ENCODE data around the gene NRG3.

The NRG3 gene

DNA sequence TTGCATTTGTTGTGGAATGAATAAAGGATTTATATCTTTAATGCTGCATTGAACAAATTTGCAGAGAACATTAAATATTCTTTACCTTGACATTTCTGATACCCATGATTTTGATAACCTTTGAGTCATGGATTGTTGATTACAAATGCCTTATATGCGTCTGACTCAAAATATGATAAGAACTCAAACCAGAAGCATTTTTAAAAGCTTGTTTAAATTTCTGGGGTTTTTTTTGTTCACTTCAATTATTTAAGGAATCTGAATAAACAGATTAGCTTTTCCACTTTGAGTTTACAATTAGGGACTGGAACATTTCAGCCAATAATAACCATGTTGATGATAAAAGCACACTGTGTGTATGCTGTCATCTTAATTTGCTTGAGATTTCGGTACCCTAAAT lies 253.5 kb downstream of the NRG3 start:
- no peak for DNase-seq

DNA sequence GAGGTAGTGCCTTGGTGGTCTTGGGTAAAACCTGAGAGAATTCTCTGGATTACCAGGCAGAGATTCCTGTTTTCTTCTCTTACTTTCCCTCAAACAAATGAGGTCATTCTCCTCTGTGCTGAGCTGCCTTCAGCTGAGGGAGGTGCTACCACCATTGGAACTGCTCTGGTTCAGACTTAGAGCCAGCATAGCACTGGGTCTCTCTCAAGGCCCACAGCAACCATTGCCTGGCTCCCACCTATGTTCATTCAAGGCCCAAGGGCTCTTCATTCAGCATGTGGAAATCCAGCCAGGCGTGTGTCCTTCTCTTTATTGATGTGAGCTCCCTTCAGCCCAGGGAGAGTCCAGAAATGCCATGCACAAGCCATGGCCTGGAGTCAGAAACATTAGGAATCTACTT lies 261.1 kb downstream of the NRG3 start:
- DNase-seq: no peak

DNA sequence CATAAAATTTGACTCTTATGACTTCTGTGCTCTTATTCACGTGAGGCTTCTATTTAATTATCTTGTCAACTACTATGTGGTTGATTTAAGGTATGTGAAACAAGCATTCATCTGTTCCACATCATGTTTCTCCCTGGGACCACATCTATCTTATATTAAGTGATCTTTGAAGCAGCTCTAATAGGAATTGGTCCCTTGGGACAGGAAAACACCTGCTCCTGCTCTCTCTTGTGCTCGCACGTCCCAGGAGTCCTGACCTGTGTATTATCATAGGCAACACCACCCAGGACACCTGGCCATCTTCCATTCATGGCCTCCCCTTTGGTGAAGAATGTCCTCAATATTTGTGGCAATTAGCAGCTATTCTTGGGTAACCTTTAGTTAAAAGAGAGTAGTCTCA lies 269.2 kb downstream of the NRG3 start:
- DNase-seq: no peak

DNA sequence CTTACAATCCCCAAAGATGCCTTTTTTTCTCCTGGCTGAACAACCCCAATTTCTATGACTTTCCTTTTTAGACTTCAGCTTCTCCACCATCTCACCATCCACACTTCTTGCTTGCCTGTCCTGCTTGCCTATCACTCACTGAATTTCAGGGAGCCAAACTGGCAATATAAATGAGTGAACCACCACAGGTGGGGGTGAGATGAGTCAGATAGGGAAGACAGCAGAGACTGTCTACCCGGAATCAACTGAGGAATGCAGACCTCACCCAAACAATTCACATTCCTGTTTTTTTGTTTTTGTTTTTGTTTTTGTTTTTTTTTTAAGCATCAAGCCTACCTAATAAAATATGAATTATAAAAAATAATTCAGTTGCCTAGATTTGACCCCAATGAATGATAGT lies 273.8 kb downstream of the NRG3 start:
- no peak for DNase-seq

DNA sequence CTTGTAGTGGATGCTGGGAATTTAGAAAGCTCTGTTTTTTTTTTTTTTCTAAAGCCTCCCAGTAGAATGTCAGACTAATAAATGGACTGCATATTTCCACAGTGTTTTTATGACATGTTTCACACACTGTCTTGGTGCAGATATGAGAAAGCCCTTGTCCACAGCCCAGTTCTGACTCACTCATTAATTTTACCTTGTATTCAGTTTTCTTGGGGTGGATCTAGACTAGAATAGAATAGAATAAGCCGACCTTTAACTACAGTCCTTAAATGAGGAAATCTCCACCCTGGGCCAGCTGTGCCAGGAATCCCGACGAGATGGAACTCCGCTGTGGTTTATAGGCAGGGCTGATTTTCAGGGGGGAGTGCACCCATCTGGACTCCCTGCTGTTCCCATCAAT lies 274.7 kb downstream of the NRG3 start:
- DNase-seq: no peak

DNA sequence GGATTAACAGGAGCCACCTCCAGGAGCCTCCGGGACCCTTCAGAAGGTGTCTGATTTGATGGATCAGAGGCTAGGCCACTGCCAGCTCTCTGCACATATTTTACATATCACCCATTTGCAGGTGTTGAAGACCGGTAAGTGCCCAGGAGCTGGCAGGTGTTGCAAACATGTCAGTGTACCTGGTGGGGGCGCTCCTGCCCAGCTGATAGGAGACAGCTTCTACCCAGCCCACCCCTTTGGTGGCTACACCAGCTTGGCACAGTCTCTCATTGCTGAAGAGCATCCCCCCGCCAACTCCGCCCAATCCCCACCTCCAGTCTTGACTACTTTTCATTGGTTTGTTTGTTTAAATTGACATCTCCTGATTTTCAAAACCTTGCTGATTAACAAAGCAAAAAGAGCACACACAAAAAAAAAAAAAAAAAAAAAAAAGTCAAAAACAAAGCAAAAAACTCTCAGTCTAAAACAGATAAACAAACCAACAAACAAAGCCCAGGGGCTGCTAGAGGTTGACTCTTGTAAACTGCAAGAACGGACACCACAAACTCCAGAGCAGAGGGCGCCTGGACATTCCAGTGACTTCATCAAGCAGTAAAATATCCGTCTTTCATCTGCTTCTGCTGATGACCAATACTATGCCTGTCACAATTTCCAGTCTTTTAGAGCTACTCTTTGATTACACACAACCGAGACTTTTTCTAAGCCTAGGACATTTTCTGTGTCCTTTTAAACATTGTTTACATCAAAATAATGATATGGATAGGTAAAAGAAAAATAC lies 275.3 kb downstream of the NRG3 start:
- DNase-seq: no peak

DNA sequence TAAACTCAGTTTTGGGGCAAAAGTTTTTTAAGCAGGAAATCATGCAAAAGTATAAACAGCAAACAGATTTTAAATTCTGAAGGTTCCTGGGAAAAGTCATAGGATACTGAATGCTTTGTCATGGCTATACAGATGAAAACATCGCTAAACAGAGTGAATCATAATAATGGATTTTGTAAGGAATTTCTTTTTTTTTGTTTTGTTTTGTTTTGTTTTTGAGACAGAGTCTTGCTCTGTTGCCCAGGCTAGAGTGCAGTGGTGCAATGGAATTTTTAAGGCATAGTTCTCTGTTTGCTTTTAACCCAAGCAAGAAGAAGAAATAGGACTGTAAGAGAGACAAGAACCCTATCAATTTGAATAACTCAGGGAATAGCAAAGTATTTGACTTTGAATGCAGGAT lies 285.3 kb downstream of the NRG3 start:
- no peak for DNase-seq

DNA sequence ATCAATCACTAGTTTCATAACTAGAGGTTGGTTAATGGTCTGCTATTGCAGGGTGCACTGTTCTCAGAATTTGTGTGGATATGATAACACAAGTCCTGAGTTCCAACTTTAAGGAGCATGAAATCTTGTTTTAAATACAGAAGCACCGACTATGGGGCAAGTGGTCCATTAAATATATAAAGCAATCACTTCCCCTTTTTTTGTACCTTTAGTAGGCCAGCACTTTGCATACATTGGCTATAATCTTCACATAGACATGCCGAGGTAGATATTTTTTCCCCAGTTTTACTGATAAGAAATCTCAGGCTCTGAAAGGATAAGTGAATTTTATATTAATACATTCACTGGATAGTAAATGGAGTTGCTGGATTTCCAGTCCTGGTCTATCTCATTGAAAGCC lies 286.3 kb downstream of the NRG3 start:
- DNase-seq: no peak

DNA sequence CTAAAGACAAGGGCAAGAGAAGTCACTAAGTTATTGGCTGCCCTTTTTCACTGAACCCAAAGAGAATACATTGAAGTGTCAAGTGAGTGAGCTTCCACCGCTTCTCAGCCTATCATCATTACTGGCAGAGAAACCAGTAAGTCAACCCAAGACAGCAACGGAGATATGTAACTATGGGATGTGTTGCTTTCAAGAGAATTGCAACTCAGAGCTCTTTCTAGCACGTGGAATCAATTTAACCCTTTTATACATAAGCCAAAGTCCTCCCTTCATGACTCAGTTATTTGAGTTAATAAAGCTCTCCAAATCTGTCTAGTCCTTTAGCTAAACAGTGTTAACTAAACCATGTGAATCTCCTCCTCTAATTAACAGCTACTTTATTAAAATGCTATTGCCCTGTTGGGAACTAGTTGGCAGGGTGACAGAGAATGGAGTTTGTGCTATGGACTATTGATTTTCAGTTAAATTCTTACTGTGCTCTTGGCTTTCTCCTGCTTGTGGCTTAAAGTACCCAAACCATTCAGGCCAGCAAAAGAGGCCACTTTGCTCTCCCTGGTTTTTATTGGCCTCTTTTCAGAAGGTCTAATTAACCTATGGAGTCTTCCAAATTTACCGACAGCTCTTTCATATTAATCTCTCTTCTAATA lies 287.7 kb downstream of the NRG3 start:
- DNase-seq: no peak

DNA sequence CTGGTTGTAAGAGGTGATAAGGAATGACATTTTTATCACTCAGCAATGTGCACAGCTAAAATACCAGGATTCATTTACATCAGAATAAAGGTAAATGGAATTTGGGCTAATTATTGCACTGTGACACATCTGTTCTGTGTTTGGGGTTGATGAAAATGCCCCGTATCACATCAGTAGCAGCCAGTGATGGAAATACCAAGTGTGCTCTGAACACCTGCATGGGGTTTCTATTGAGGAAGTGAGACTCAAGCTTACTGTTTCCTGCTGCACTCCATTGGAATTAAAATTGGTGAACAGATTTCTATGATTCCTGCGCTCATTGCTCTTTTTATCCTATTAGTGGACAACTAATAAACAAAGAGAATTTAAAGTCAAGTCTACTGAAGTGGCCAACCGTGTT lies 296.9 kb downstream of the NRG3 start:
- DNase-seq: no peak

DNA sequence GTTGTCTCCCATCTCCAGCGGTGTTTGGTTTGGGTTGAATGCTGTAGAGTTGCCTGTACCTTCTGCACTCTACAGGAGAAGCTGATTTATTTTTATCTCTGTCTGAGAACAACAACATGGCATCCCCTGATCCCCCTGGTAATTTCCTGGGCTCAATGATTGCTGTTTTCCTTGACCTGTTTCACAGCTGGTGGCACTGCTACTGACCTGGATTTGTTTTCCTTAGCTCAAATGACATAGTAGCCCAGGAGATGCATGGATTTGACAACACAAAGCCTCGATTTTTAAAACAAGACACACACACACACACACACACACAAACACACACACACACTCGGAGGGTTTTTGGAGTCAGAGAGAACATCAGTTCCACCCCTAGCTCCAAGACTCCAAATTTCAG lies 301.6 kb downstream of the NRG3 start:
- DNase-seq: no peak

DNA sequence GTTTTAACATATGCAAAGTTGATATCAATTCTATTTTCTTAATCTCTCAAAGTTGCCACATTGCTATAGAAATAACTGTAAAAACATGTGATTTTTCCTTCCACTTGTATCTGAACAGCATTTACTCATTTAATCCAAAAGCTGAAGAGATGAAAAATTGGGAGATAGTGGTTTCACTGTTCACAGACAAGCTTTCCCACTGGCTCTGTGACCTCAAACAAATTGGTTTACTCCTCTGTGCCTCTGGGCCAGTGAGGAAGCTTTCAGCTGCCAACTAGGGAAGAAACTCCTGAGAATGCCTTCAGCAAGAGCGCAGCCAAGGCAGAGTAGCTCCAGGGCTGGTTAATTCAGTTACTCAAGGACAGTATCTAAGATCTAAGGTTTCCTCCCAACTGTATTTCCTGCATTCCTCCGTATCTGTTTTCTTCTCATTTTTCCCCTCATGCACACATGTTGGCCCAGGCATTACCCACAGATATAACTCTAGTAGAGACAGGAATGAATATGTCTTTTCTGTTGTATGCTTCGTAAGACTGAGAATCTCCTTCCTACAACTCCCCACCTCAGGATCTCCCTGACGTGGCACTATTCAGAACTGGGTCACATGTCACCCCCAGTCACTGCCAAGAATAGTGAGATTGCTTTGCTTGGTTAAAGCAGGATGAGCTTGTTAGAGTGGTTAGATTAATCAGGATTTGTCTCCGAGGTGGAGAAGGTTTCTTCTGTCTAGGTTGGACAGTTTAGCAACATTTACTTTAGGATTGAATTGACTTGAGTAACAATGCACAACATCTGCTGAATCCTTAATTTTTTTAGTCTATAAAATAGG lies 315.7 kb downstream of the NRG3 start:
- no peak for DNase-seq

DNA sequence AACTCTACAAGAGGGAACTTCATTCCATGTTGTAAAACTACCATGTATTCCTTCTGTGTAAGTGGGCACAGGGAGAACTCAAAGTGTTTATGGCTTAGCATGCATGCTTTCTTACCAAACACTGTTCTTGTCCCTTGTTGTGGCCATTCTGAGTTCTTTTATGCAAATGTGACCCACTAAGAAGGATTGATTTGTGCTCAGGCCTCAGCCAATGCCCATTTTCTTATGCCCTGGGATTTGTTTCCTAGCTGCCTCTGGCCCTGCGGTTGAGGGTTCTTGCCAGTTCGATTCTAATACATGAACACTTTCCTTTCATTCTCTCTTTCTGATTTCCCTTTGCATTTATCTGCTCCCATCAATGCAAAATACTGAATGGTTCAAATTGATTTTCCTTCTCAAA lies 316.7 kb downstream of the NRG3 start:
- DNase-seq: no peak

DNA sequence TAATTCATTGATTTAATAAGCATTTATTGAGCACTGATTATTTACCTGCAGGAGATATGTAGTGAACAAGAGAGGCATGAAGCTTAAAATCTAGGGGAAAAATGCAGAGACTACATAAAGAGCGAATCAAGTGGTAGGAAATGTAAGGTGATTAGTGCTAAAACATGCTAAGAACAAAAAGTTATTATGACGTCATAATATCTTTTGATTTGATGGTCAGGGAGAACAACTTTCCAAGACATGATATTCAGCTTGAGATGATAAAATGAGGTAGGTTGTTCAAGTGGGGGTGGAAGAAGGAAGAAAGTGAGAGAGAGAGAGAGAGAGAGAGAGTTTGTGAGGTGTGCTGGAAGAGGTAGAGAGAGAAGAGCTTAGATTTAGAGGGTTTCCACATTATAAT lies 317.7 kb downstream of the NRG3 start:
- no peak for DNase-seq

DNA sequence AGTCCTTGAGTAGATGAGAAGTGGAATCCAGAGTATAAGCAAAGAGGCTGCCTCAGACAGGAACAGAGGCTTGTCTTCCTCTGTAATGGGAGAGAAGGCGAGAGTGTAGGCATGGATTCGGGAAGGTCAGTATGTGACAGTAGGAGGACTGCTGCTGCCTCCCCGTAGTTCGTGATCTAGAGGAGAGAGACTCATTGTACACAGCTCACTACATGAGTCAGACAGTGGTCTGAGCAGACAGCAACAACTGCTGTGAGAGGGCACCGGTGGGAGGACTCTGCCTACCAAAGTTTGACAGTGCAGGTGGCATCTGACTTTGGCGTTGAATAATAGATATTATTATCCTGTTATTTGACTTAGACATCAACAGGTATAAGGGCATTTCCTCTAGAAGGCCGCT lies 319.4 kb downstream of the NRG3 start:
- DNase-seq: no peak

DNA sequence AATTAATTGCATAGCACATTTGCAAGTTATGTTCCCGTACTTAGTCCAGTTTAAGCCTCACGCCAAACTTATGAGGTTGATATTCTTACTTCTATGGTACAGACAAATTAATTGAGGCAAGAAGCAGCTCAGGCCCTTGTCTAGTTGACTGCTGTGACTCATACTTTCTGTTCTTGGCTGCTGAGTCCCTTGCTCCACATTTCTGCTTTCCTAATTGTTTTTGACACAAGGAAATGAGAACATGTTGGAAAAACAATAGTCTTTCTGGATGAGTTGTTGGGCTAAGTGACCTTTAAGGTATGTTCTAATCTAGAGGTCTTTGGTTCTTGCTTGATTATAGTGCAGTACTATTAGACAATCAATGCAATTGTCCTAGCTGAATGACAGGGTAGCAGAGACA lies 331.8 kb downstream of the NRG3 start:
- DNase-seq: no peak

DNA sequence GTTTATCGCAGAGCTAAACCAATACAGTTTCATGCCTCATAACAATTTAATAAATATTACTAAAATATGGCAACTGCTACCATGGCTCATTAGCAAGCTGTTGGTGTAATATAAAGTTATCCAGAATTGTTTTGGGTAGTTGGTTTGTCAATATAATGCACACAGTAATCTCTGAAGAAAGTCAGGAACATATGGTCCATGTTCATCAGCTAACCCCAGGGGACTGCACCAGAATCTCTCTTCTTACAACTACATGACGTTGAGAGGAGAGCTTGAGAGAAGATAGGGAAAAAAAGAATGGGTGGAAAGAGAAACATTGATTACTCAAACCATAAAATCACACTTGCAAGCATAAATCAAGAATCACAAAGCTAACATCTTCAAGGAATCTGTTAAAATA lies 333.7 kb downstream of the NRG3 start:
- DNase-seq: no peak

DNA sequence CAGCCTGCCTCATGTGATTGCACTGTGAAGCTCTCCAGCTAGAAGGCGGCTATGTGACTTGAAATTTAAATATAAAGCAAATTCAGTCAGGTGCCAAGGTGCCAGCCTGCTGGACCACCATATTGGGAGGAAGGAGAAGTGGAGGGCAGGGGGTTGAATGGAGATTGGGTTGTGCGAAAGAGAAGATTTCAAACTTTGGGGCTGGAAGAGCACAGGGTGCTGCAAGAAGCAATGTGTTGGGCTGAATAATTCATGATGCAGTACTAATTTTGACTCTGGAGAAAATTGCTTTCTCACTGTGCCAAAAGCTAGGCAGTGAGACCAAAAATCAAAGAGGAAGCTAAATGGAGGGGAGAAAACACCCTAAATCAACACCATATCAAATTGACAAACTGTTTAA lies 335.3 kb downstream of the NRG3 start:
- no peak for DNase-seq

DNA sequence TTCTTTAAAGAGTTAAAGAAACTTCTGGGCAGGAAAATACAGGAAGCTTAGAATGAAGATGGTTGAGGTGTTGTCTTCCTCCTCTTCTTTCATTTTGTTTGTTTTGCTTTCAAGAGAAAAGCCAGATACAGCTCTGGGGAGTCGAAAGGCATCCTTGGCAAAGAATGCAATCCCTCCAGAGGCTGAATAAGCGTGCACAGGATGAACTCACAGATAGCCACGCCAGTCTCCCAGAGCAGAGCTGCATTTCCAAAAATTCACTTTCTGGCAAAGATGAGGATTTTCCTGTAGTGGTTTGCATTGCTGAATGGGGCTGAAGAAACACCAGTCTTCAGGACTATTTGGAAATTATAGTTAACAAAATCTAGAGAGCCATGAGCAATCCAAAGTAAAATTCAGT lies 336.4 kb downstream of the NRG3 start:
- DNase-seq: no peak

DNA sequence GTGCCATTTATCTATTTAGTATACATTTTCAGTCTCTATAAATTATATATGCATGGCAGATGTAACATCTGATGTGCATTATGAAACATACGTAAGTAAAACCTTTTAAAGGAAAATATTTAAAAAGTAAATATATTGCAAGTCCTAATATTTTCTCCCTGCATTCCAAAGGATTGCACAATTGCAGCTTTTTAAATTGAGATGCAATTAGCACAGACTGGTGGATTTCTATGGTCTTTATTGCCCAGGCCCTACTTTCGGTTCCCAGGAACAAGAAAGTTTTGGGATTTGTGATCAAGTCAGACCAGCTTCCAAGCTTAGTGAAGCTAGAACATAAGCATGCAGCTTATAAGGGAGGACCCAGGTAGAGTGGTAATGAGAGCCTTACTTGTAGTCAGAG lies 337.8 kb downstream of the NRG3 start:
- DNase-seq: no peak

DNA sequence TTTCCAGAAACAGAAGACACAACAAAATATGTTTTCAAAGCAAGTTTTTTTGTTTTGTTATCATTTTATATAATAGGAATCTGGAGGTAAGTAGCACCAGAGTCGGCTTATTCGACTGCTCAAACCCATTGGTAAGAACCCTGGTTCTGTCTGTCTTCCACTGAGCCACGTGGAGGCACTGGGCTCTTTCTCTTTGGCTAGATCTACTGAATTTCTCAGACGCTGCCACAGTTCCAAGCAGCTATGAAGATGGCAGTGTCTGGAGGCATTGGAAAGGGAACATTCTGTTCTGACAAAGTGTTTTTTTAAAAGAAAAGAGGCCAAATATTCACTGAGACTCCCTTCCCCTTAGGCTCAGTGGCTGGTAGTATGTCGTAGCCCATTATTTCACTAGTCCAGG lies 338.8 kb downstream of the NRG3 start:
- DNase-seq: no peak

DNA sequence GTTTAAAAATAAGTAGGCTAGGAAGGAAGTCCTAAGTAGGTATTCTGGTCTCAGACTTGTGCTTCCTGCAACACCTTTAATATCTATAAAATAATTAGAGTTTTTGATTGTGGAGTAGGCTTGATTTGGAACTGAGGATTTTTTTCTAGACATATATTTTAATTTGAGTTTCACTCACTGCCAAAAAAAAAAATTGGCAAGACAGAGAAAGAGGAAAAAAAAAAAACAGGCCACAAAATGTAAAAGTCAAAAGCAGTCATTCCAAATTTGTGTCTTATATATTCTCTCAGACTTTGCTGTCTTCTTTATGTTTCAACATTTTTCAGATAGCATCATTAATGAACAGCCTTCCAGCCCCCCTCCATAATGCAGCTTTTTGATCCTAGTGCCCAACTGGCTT lies 346.1 kb downstream of the NRG3 start:
- DNase-seq: no peak

DNA sequence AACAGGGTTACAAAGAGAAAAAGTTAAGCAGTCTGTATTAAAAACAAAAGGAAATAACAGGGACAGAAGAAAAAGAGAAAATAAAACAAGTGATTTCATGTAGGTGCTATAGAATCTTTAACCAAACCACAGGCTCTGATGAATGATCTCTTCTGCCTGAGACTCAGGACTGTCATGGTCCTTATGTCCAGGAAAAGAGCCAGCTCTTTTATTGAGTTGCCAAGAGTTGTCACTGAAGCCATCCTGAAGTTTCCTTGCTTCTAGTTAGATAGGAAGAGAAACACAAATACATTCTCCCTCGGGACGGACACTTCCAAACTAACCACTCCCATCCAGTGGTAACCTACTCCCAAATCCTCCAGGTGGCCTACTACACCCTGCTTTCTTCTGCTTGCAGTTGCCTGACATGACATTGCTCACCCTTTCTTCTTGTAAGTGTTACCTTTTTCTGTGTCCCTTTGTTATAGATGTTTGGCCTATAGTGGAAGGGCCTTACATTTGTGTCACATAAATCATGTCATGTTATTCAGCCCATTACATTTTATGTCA lies 346.7 kb downstream of the NRG3 start:
- DNase-seq: no peak

DNA sequence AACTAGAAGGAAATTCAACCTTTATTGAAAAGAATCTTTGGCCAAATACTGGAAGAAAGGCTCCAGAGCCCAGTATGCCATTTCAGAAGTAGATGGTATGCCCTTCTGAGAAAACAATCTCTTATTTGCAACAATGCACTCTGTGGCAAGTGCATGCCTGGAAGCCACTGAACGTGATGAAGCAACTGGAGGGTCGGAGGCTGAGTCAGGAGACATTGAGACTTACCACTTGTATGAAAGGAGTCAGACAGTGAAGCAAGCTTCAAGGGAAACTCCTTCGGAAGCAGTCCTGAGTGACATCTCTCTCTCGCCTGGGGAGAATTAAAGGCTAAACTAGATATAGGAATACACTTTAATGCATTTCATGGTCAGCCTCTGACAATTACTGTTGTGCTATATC lies 353.7 kb downstream of the NRG3 start:
- no peak for DNase-seq

Data from CD4-positive, alpha-beta T cell treated with Interleukin-17A for 4 hours (primary cell).